Brain microvascular endothelial cell (primary cell): ENCODE results near the gene DEF6.

ENCODE experiments used
- DNase-seq: peaks from one replicate; pipeline ENCODE4 v3.0.0-alpha.2; 2020
- H3K27ac ChIP-seq: fragments of 250-450 bp; sonication (Bioruptor Pico); 2 replicates; pipeline ENCODE4 v1.5.1; 2020; ENCODE audit warnings: mild to moderate bottlenecking, moderate library complexity
- H3K27me3 ChIP-seq: fragments of 250-450 bp; sonication (Bioruptor Pico); replicated peaks from 2 replicates; pipeline ENCODE4 v1.5.1; 2020; ENCODE audit warnings: mild to moderate bottlenecking
- H3K36me3 ChIP-seq: fragments of 250-450 bp; sonication (Bioruptor Pico); replicated peaks from 2 replicates; pipeline ENCODE4 v1.5.1; 2020; ENCODE audit warnings: mild to moderate bottlenecking
- H3K4me3 ChIP-seq: 2 replicates; pipeline ENCODE4 v1.5.1; 2011; ENCODE audit warnings: low read depth, mild to moderate bottlenecking, control low read depth, low read length, moderate library complexity
- in situ Hi-C: cut with HindIII; loops from 2 replicates; pipeline ENCODE4 v1.10.0; 2017; ENCODE audit warnings: low sequenced_read_pairs, low pct_ligation_motif_present
- TF ChIP-seq, protein P1 (sequence below): IDR thresholded peaks from 2 replicates; pipeline ENCODE4 v1.5.1; 2011; ENCODE audit warnings: low read depth, mild to moderate bottlenecking, moderate library complexity, low read length, control low read depth, inconsistent platforms; ENCODE audit errors: missing control alignments

DEF6 gene

GRCh38 chr6:35262596-35262995, 35.0 kb upstream of the DEF6 start:
- DNase-seq: no peak
- no peaks in the 10 kb centered on the region for H3K27me3 ChIP-seq
- no peak overlapping the region for H3K27ac ChIP-seq
- TF ChIP-seq, protein P1, sequence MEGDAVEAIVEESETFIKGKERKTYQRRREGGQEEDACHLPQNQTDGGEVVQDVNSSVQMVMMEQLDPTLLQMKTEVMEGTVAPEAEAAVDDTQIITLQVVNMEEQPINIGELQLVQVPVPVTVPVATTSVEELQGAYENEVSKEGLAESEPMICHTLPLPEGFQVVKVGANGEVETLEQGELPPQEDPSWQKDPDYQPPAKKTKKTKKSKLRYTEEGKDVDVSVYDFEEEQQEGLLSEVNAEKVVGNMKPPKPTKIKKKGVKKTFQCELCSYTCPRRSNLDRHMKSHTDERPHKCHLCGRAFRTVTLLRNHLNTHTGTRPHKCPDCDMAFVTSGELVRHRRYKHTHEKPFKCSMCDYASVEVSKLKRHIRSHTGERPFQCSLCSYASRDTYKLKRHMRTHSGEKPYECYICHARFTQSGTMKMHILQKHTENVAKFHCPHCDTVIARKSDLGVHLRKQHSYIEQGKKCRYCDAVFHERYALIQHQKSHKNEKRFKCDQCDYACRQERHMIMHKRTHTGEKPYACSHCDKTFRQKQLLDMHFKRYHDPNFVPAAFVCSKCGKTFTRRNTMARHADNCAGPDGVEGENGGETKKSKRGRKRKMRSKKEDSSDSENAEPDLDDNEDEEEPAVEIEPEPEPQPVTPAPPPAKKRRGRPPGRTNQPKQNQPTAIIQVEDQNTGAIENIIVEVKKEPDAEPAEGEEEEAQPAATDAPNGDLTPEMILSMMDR: no peak
- in situ Hi-C loops: no loop called here
- no peaks in the 10 kb centered on the region for H3K36me3 ChIP-seq
- no peak overlapping the region for H3K4me3 ChIP-seq

- in situ Hi-C loops: no loop called here
- no peak overlapping the region for H3K27ac ChIP-seq
- no peak for DNase-seq
- TF ChIP-seq, protein P1: no peak
- no peaks in the 10 kb centered on the region for H3K27me3 ChIP-seq
- H3K36me3 ChIP-seq: no peaks in the 10 kb centered on the region
- H3K4me3 ChIP-seq: no peak overlapping the region
Observed at GRCh38 chr6:35264550-35265274, 32.9 kb upstream of the DEF6 start.

GRCh38 chr6:35265523-35265922, 32.1 kb upstream of the DEF6 start:
- Histone ChIP-seq H3K4me3 (no peak overlapping the region), H3K27ac (no peak overlapping the region), H3K27me3 (no peaks in the 10 kb centered on the region), H3K36me3 (no peaks in the 10 kb centered on the region)
- DNase-seq: no peak
- TF ChIP-seq, protein P1: no peak
- in situ Hi-C loops: no loop called here

DNA sequence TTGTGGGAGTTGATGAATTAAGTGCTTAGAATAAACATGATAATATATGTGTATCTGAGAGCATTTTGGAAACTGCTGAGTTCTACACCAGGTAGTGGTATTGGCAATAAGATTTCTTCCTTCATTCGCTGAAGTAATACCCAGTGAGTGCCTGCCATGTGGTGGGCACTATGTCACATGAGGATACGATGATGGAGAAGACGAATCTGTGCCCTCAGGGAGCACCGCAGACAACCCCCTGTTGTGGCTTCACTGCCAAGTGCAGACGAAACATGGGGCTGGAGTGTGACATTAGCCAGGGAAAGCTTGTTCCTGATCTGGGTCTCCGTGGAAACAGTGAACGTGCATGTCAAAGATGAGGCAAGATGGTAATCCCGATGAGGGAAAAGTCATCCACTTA, 30.2 kb upstream of the DEF6 start:
- no peaks in the 10 kb centered on the region for H3K36me3 ChIP-seq
- TF ChIP-seq, protein P1: no peak
- H3K27me3 ChIP-seq: no peaks in the 10 kb centered on the region
- in situ Hi-C loops: no loop called here
- no peak overlapping the region for H3K4me3 ChIP-seq
- H3K27ac ChIP-seq: no peak overlapping the region
- DNase-seq: no peak

GRCh38 chr6:35267897-35268296, 29.7 kb upstream of the DEF6 start:
- in situ Hi-C loops: no loop called here
- no peaks in the 10 kb centered on the region for H3K27me3 ChIP-seq
- TF ChIP-seq, protein P1: no peak
- no peaks in the 10 kb centered on the region for H3K36me3 ChIP-seq
- no peak for DNase-seq
- no peak overlapping the region for H3K27ac ChIP-seq
- no peak overlapping the region for H3K4me3 ChIP-seq

DNA sequence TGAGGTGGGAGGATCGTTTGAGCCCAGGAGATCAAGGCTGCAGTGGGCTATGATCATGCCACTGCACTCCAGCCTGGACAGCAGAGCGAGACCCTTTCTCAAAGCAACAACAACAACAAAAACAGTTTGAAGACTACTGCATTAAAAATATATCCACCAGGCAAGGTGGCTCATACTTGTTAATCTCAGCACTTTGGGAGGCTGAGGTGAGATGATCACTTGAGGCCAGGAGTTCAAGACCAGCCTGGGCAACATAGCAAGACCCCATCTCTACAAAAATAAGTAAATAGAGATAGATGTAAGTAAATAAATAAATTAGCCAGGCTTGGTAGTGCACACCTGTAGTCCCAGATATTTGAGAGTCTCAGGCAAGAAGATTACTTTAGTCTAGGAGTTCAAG, 25.6 kb upstream of the DEF6 start:
- in situ Hi-C loops: no loop called here
- no peak for DNase-seq
- no peaks in the 10 kb centered on the region for H3K36me3 ChIP-seq
- no peaks in the 10 kb centered on the region for H3K27me3 ChIP-seq
- TF ChIP-seq, protein P1: no peak
- no peak overlapping the region for H3K27ac ChIP-seq
- no peak overlapping the region for H3K4me3 ChIP-seq
